ENCODE measurements around the gene COL20A1.
A peak's percentile ranks its signal among the peaks of the same experiment; 100 is the strongest.

Gene COL20A1

GRCh38 chr20:63320616-63321147 lies 27.7 kb downstream of the COL20A1 start:
- no peak for DNase-seq (ENCODE audit: low spot score)

GRCh38 chr20:63321148-63321831 lies 28.3 kb downstream of the COL20A1 start:
- DNase-seq (ENCODE audit: low spot score), result peak; percentile 81

DNA sequence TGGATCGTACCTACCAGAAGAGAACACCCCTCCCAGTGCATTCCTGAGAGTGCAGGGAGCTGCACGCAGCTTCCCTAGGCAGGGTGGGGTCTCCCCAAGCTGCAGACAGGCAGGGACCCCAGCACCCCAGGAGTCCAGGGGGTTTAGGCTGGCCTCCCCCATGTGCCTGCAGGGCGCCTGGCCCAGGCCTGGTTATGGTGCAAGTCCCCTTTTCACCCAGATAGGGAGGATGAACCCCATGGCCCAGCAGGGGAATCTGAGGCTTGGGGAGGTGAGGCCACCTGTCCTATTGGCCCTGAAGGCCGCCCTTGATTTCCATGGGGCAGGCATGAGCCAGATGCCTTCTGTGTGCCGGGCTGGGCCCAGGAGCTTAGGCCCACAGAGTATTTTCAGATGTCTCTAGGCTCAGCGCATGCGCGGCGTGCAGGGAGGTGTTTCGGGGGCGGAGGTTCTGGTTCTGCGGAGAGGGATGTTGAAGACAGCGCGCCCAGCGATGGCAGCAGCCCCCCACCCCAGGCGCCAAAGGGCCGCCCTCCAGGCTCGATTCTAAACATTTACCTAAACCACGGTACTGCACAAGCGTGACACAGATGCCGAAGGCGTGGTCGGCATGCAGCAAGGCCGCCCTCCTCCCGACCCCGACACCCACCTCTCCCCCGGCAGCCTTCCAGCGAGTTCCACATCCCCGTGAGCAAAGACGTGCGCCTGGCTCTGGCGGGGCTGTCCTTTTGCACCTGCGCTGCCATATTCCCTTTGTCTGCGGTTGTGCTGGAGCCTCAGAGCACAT lies 29.4 kb downstream of the COL20A1 start:
- DNase-seq (ENCODE audit: low spot score), result no peak

- DNase-seq (ENCODE audit: low spot score), result no peak
These were observed 29.9 kb downstream of the COL20A1 start for GRCh38 chr20:63322933-63323273.

DNA sequence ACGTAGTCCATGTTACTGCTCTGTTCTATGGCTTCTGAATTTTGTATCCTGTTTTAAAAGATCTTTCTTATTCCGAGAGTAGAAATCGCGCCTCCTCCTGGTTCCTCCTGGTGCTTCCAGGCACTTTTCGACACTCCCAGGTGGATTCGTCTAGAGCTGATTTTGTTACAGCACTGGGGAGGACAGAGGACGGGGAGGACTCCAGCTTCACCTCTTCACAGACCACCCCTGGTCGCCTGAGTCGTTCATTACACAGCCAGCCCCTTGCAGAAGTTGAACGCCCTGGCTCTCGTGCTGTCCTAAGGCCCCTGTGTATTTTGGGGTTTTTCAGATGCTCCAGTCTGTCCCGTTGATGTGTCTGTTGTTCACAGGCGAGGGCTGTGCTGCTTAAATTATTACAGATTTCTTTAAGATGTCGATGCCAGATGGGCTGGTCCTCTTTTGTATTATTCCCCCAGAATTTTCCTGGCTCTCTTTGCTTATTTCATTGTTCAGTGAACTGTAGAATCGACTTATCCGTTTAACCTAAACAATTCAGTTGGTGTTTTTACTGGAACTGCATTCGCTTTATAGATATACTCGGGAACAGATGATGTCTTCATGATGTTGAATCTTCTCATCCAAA lies 30.5 kb downstream of the COL20A1 start:
- DNase-seq (ENCODE audit: low spot score), result no peak

GRCh38 chr20:63325021-63325471 lies 32.1 kb downstream of the COL20A1 start:
- no peak for DNase-seq (ENCODE audit: low spot score)

DNA sequence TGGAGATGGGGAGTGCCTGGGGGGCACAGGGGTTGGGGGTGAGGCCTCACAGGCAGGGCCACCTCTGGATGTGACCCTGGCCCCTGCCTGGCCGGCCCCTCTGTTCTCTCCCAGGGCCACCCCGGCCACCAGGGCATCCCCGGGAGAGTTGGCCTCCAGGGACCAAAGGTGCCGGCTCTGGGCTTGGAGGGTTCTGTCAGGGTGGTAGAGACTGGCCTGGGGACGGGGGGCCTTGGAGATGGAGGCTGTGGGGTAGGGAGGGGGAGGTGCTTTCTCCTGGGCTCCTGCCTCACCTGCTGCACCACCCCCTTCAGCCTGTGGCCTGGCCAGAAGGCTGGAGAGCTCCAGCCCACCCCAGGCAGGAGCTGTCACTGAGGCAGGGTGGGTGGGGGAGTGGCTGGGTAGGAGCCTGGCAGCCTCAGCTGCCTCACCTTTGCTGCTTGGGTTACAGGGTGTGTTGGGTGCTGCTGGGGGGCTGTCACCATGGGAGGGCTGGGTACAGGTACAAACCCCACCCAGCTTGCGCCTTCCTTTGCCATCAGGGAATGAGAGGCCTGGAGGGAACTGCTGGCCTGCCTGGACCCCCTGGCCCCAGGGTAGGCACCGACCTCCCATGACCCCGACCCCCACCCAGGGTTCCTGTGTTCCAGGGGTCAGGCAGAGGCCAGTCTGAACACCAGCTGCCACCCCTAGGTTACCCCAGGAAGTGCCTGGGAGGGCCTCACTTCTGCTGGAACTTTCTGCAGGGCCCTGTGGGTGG lies 32.7 kb downstream of the COL20A1 start:
- DNase-seq (ENCODE audit: low spot score), result no peak

DNA sequence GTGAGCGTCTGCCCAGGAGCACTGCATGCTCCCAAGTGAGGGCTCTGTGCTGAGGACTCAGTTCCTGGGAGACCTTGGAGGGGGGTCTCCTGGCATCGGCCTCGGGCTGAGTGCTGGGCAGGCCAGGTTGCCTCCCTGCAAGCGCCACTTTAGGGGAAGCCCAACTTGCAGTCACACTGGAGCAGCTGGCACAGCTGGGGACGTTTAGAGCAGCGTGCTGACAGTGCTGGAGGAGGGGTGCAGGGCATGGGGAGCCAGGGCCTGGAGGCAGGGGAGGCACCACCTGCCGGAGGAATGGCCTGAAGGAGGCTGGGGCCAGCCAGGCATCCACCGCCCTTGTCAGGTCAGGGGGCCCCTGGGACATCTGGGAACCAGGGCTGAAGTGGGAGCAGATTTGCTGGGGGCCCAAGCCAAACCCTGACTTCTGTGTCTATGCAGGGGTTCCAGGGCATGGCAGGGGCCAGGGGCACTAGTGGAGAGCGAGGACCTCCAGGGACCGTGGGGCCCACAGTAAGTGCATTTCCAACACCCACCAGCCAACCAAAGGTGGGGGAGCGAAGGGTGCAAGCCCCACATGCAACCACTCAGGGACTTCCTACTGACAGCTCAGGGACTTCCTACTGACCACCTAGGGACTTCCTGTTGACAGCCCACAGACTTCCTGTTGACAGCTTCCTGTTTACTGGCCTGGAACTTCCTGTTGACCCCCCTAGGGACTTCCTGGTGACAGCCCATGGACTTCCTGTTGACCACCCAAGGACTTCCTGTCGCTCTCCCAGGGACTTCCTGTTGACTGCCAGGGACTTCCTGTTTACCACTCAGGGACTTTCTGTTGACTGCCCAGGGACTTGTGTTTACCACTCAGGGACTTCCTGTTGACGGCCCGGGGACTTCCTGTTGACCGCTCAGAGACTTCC lies 33.6 kb downstream of the COL20A1 start:
- no peak for DNase-seq (ENCODE audit: low spot score)

GRCh38 chr20:63327231-63327745 lies 34.3 kb downstream of the COL20A1 start:
- no peak for DNase-seq (ENCODE audit: low spot score)

DNA sequence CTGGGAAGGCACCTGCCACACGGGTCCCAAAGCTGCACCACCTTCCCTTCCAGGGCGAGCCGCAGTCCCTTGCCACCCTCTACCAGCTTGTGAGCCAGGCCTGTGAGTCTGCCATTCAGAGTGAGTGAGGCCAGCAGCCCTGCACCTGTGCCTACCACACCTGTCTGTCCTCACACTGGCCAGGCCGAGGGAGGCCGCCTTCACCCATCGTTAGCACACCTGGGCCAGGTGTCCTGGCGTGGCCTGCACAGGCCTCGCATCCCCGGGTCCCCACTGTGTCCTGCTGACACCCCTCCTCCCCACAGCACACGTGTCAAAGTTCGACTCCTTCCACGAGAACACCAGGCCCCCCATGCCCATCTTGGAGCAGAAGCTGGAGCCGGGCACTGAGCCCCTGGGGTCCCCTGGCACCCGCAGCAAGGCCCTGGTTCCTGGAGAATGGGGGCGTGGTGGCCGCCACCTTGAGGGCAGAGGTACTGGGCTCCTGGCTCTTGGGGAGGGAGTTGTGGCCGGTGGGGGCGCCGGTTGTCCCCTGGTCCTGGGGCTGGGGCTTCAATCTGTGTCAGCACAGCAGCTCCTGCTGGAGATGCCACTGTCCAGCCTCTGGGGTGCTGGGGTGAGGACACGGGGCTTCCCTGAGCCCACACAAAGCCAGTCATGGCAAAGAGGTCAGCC lies 35.2 kb downstream of the COL20A1 start:
- DNase-seq (ENCODE audit: low spot score), result no peak

GRCh38 chr20:63328718-63329275 lies 35.8 kb downstream of the COL20A1 start:
- no peak for DNase-seq (ENCODE audit: low spot score)

GRCh38 chr20:63329331-63330083 lies 36.5 kb downstream of the COL20A1 start:
- no peak for DNase-seq (ENCODE audit: low spot score)

DNA sequence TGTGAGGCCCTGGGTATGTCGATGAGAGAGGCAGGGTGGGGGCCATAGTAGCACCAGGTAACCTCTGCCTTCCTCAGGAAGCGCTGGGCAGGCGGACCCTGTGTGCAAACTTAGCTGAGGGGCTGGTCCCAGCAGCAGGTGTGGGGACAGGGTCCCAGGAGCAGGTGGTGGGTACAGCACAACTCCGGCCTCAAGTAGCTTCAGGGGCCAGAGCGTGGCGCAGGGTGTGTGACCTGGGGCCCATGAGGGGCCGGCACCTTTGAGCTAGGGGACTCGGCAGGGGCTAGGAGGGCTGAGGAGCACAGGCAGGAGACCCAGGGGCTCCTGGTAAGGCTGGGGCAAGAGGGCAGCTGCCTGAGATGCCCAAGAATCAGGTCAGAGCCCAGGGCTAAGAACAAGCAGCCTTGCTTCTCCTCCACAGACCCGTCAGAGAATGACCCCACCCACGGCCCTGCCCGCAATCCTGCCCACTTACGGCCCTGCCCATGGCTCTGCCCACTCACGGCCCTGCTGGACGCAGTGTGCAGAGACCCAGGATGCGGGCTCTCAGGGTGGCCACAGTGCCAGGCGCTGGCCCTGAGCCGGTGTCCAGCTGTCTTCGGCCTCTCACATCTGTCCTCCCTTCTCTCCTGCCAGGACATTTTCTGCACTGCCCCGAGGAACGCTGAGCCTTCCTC lies 37.2 kb downstream of the COL20A1 start:
- no peak for DNase-seq (ENCODE audit: low spot score)

DNA sequence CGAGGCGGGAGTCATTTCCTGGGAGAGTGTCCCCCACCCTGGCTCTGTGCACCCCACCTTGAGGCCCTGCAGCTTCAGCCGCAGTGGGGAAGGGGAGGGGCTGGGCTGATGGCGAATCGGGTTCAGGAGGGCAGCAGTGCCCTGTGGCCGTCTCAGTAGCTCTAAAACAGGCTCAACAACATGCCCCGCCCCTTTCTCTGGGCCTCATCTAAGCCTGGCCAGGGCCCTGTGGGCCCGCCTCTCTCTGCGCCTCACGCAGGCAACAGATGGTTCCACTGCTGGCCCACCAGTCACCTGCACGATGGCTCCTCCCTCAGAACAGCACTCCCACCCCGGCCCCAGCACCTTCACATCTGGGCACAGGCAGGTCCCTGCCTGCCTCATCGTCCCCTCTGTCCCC lies 38.0 kb downstream of the COL20A1 start:
- DNase-seq (ENCODE audit: low spot score), result no peak

GRCh38 chr20:63331741-63332400 lies 38.9 kb downstream of the COL20A1 start:
- no peak for DNase-seq (ENCODE audit: low spot score)

DNA sequence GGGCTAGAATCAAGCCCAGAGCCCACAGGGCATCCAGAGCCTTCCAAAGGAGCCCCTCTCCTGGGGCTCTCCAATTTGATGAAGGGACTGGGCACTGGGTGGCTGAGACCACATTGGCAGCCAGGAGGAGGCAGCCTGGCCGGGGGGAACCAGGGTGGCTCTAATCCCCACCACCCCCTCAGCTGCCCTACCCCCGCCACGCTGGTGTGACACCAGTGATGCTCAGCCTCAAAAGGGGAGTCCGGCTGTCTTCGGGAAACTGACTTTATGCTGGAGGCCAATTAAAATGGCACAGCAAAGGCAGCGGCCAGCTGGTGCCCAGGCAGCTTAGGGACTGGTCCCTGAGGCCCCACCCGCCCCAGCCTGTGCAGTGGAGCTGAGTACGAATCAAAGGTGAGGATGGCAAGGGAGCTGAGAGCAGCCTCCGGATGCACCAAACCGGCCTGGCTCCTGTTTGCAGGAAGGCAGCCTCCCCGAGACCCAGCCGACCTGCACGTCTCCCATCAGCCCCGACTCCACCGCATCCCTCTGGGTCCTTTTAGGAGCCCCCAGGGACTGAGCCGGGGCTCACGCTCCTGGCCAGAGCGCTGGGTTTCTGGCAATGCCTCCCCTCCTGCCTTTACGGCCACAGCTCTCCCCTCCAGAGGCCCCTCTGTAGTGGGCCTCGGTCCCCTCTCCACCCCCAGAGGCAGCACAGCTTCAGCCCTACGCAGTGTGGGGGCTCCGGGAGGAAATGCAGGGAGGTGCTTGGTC lies 39.7 kb downstream of the COL20A1 start:
- DNase-seq (ENCODE audit: low spot score), result no peak

DNA sequence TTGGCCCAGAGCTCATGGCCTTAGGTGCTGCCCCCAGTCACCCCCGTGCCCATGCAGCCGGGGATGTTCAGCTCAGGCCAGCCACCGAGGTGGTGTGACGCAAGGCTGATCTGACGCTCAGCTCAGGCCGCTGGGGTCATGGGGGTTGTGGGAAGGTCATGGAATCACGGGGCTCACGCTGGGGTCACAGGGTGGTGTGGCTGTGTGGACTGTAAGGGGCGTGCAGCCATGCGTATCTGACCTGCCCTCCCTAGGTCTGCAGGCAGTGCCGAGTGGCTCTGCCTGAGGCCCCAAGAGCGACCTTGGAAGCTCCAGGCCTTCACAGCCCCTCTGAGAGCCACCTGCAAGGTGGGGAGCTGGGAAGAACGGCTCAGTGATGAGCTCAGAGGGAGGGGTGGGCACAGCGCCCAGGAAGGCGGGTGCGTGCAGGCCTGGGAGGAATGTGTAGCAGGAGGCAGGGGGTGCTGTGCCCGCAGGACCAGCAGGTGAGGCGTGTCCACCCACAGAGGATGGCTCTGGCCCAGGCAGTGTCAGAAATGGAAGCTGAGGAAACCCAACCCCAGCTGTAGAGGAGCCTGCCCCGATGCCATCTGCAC lies 40.4 kb downstream of the COL20A1 start:
- DNase-seq (ENCODE audit: low spot score), result no peak

Data from AG20443 (cell line).